HepG2 (cell line): ENCODE results near the gene KMT2E. TPM values are rescaled to one million over a fixed set of nuclear protein-coding genes. Genes with fewer than 3 reads are reported as not detected.

ENCODE experiments used
- ATAC-seq: fragments of 200-7000 bp; cut with Tn5 transposase; 3 replicates; pipeline ENCODE4 v1.9.1; 2020; ENCODE audit warnings: mild to moderate bottlenecking, moderate library complexity
- BruUV-seq: library from RNA; stranded (reverse); fragments of 400-500 nt; replicated peaks from 2 replicates; lab custom pipeline; 2021; lab: Mats Ljungman, UMichigan
- CTCF ChIA-PET: fragments of 300-600 bp; formaldehyde crosslinking; extraction: SDS; loops from one replicate; lab custom pipeline; 2021; ENCODE audit warnings: low total read pairs, inconsistent platforms, low intra/inter-chr PET ratio; lab: Yijun Ruan, JAX
- POLR2A ChIA-PET: fragments of 350-600 bp; sonication (Branson Sonifier 250); formaldehyde crosslinking; loops from one replicate; lab custom pipeline; 2020; ENCODE audit warnings: antibody characterized with exemption, inconsistent platforms; lab: Yijun Ruan, JAX
- DNase-seq: peaks from one replicate; pipeline ENCODE4 v3.0.0-alpha.2; 2015; ENCODE audit warnings: low spot score
- FAIRE-seq: peaks from 3 replicates; lab custom pipeline; 2011; peaks lifted over from hg19 to GRCh38; lab: Jason Lieb, UNC
- H2AFZ ChIP-seq: one replicate; pipeline ENCODE4 v1.6.1; 2011; ENCODE audit warnings: low read length, inconsistent platforms
- H3K27ac ChIP-seq: fragments of 300-600 bp; 3 replicates; pipeline ENCODE4 v1.8.0; 2011; ENCODE audit warnings: mixed run types, mild to moderate bottlenecking, mixed read lengths, low read length, inconsistent platforms; ENCODE audit not compliant: insufficient read depth; ENCODE audit errors: extremely low read length
- H3K27me3 ChIP-seq, 2 experiments: fragments of 200-600 bp in 1 of 2; 2 replicates in 1 of 2; 3 replicates in 1 of 2; pipeline versions ENCODE4 v1.6.0 to v1.8.0; 2011; ENCODE audit warnings: low read length in 2 of 2, mild to moderate bottlenecking in 2 of 2, moderate library complexity in 2 of 2, inconsistent platforms in 1 of 2; ENCODE audit not compliant: insufficient read depth in 2 of 2, control insufficient read depth in 1 of 2
- H3K36me3 ChIP-seq, 2 experiments: fragments of 200-600 bp in 1 of 2; replicated peaks in 1 of 2; 2 replicates in 1 of 2; 3 replicates in 1 of 2; pipeline versions ENCODE4 v1.5.1 to v1.8.0; 2011; ENCODE audit warnings: low read length in 2 of 2, inconsistent platforms in 1 of 2; ENCODE audit not compliant: insufficient read depth in 2 of 2, control insufficient read depth in 1 of 2
- H3K4me1 ChIP-seq: 2 replicates; pipeline ENCODE4 v1.5.1; 2012; ENCODE audit warnings: low read length, inconsistent platforms; ENCODE audit not compliant: insufficient read depth
- H3K4me2 ChIP-seq: 2 replicates; pipeline ENCODE4 v1.6.0; 2011; ENCODE audit warnings: low read depth, low read length, inconsistent platforms
- H3K4me3 ChIP-seq, 3 experiments: fragments of 200-600 bp in 1 of 3; sonication (generic), shearing (Covaris generic) in 1 of 3; replicated peaks in 1 of 3; 2 replicates each; pipeline ENCODE4 v1.5.1; 2011 to 2016; ENCODE audit warnings: low read length in 3 of 3, inconsistent platforms in 2 of 3, low read depth in 2 of 3, mild to moderate bottlenecking in 2 of 3, control low read depth in 1 of 3, mixed read lengths in 1 of 3; ENCODE audit not compliant: insufficient read depth in 1 of 3
- H3K79me2 ChIP-seq: one replicate; pipeline ENCODE4 v1.6.1; 2011; ENCODE audit warnings: low read length, inconsistent platforms; ENCODE audit not compliant: insufficient read depth
- H3K9ac ChIP-seq: 2 replicates; pipeline ENCODE4 v1.6.0; 2011; ENCODE audit warnings: mild to moderate bottlenecking, low read depth, low read length, inconsistent platforms; ENCODE audit not compliant: insufficient read depth
- H3K9me3 ChIP-seq: 2 replicates; pipeline ENCODE4 v1.5.1; 2012; ENCODE audit warnings: mild to moderate bottlenecking, low read length
- H4K20me1 ChIP-seq: 2 replicates; pipeline ENCODE4 v1.6.0; 2011; ENCODE audit warnings: inconsistent platforms, mild to moderate bottlenecking, low read length, moderate library complexity; ENCODE audit not compliant: insufficient read depth
- ARID2 ChIP-seq: sonication (generic); formaldehyde crosslinking; IDR thresholded peaks from 2 replicates; pipeline ENCODE4 v1.8.1; 2022; ENCODE audit warnings: mild to moderate bottlenecking, missing genetic modification reagents, borderline replicate concordance
- ATF7-NPFF ChIP-seq: sonication (generic); formaldehyde crosslinking; IDR thresholded peaks from 2 replicates; pipeline ENCODE4 v1.8.1; 2023; ENCODE audit warnings: mild to moderate bottlenecking, low read depth, missing genetic modification reagents, moderate library complexity
- ERF ChIP-seq: IDR thresholded peaks from 2 replicates; pipeline ENCODE4 v1.6.1; 2018; ENCODE audit warnings: missing biosample characterization, missing genetic modification reagents
- FIP1L1 ChIP-seq: fragments of 200-400 bp; formaldehyde crosslinking; IDR thresholded peaks from 2 replicates; pipeline ENCODE4 v1.6.1; 2018; ENCODE audit warnings: low read depth, mild to moderate bottlenecking, low read length, moderate library complexity, borderline replicate concordance; ENCODE audit not compliant: insufficient read depth
- GMEB2 ChIP-seq: IDR thresholded peaks from 2 replicates; pipeline ENCODE4 v1.6.1; 2016; ENCODE audit warnings: missing biosample characterization, missing genetic modification reagents, low read depth
- KDM3A ChIP-seq: IDR thresholded peaks from 2 replicates; pipeline ENCODE4 v1.6.1; 2018; ENCODE audit warnings: low read depth, missing compliant biosample characterization
- MAFK ChIP-seq, 2 experiments: IDR thresholded peaks in 1 of 2; conservative IDR thresholded peaks in 1 of 2; 2 replicates each; pipeline ENCODE4 v1.6.1; 2011; ENCODE audit warnings: improper control_type of control experiment in 2 of 2, low read length in 2 of 2
- PLRG1 ChIP-seq: fragments of 450-650 bp; conservative IDR thresholded peaks from 2 replicates; pipeline ENCODE4 v1.6.1; 2016
- RBFOX2 ChIP-seq: fragments of 200-400 bp; formaldehyde crosslinking; IDR thresholded peaks from 2 replicates; pipeline ENCODE4 v1.6.1; 2017; ENCODE audit warnings: low read depth, mild to moderate bottlenecking, low read length
- YEATS2 ChIP-seq: sonication (generic); formaldehyde crosslinking; IDR thresholded peaks from 2 replicates; pipeline ENCODE4 v1.4.0; 2020; ENCODE audit warnings: missing genetic modification reagents, borderline replicate concordance
- ZBTB3 ChIP-seq: sonication (generic); formaldehyde crosslinking; IDR thresholded peaks from 2 replicates; pipeline ENCODE4 v1.4.0; 2020; ENCODE audit warnings: low read depth, mild to moderate bottlenecking, moderate library complexity, missing genetic modification reagents, borderline replicate concordance
- ZFP37 ChIP-seq: sonication (generic); formaldehyde crosslinking; IDR thresholded peaks from 2 replicates; pipeline ENCODE4 v1.4.0; 2020; ENCODE audit warnings: missing genetic modification reagents, borderline replicate concordance
- ZNF253 ChIP-seq: sonication (generic); formaldehyde crosslinking; IDR thresholded peaks from 2 replicates; pipeline ENCODE4 v1.8.0; 2022; ENCODE audit warnings: mild to moderate bottlenecking, missing genetic modification reagents, borderline replicate concordance
- ZNF484 ChIP-seq: sonication (generic); formaldehyde crosslinking; IDR thresholded peaks from 2 replicates; pipeline ENCODE4 v1.5.1; 2020; ENCODE audit warnings: mild to moderate bottlenecking, low read depth, missing genetic modification reagents, borderline replicate concordance
- ZNF644 ChIP-seq: IDR thresholded peaks from 2 replicates; pipeline ENCODE4 v1.6.1; 2016; ENCODE audit warnings: low read depth
- WGBS: methylation state at CpG from one replicate; pipeline ENCODE4 v1.1.6; 2017; ENCODE audit warnings: low lambda C conversion rate; 5-methylcytosine and 5-hydroxymethylcytosine counted together
- in situ Hi-C: cut with HindIII; loops from 2 replicates; pipeline ENCODE4 v1.10.0; 2017; ENCODE audit warnings: low pct_unique_long_range_greater_than_20kb; ENCODE audit not compliant: extremely low pct_ligation_motif_present
- intact Hi-C: fragments of 100-400 bp; cut with micrococcal nuclease; formaldehyde crosslinking; loops from one replicate; pipeline ENCODE4 v1.10.0; 2022; ENCODE audit not compliant: unreplicated experiment
- polyA plus RNA-seq, 8 experiments: library from polyadenylated mRNA; depleted of rRNA in 3 of 8; stranded (reverse) in 7 of 8; unstranded in 1 of 8; fragments of >200 nt; fragmentation: Illumina TruSeq in 4 of 8; extraction: Trizol in 4 of 8; gene quantifications; 2 replicates each; pipeline versions ENCODE4 v1.2.1 to v1.2.3, GENCODE V29; 2011 to 2016; ENCODE audit warnings: low read depth in 4 of 8, missing spikeins in 1 of 8, mixed read lengths in 1 of 8; ENCODE audit not compliant: insufficient read depth in 1 of 8
- total RNA-seq, 5 experiments: library from RNA; depleted of rRNA; stranded (reverse); fragments of >200 nt; fragmentation: Illumina TruSeq; extraction: Trizol; gene quantifications; 2 replicates each; pipeline ENCODE4 v1.2.3, GENCODE V29; 2016; ENCODE audit warnings: low read depth in 1 of 5
- TF ChIP-seq, protein P1 (sequence below): sonication (generic); formaldehyde crosslinking; IDR thresholded peaks from 2 replicates; pipeline ENCODE4 v1.5.0; 2020; ENCODE audit warnings: mild to moderate bottlenecking, low read depth, missing genetic modification reagents, borderline replicate concordance
- TF ChIP-seq, protein P2 (sequence below): sonication (generic); formaldehyde crosslinking; IDR thresholded peaks from 2 replicates; pipeline ENCODE4 v1.4.0; 2020; ENCODE audit warnings: missing genetic modification reagents, borderline replicate concordance

The KMT2E gene
- total and polyA plus RNA-seq, 2 of the 13 experiments (the other 11 are each of a cell fraction or from before 2014, with no cell fraction given): 6.3 to 24.4 TPM

- no peak for FAIRE-seq
- no peak overlapping the region for H3K27ac ChIP-seq
- H3K9me3 ChIP-seq: no peaks in the 10 kb centered on the region
- DNase-seq: no peak
- TF ChIP-seq RBFOX2 (no peak), ZNF253 (CRISPR knock-in tag) (no peak), PLRG1 (no peak), ZFP37 (CRISPR knock-in tag) (no peak), GMEB2 (no peak), FIP1L1 (no peak), ZNF484 (CRISPR knock-in tag) (no peak), MAFK (conservative IDR thresholded peaks at IDR 0.05 in 1 of 2, IDR thresholded peaks at IDR 0.05 in 1 of 2; ENCODE audit: low read length in 2 of 2) (no peak), ERF (CRISPR knock-in tag) (no peak), ARID2 (no peak), ZBTB3 (CRISPR knock-in tag) (no peak), ATF7-NPFF (CRISPR knock-in tag) (no peak), YEATS2 (CRISPR knock-in tag) (no peak), ZNF644 (CRISPR knock-in tag) (no peak), KDM3A (CRISPR knock-in tag) (no peak)
- TF ChIP-seq, protein P1, sequence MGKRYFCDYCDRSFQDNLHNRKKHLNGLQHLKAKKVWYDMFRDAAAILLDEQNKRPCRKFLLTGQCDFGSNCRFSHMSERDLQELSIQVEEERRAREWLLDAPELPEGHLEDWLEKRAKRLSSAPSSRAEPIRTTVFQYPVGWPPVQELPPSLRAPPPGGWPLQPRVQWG (CRISPR knock-in tag): no peak
- TF ChIP-seq, protein P2, sequence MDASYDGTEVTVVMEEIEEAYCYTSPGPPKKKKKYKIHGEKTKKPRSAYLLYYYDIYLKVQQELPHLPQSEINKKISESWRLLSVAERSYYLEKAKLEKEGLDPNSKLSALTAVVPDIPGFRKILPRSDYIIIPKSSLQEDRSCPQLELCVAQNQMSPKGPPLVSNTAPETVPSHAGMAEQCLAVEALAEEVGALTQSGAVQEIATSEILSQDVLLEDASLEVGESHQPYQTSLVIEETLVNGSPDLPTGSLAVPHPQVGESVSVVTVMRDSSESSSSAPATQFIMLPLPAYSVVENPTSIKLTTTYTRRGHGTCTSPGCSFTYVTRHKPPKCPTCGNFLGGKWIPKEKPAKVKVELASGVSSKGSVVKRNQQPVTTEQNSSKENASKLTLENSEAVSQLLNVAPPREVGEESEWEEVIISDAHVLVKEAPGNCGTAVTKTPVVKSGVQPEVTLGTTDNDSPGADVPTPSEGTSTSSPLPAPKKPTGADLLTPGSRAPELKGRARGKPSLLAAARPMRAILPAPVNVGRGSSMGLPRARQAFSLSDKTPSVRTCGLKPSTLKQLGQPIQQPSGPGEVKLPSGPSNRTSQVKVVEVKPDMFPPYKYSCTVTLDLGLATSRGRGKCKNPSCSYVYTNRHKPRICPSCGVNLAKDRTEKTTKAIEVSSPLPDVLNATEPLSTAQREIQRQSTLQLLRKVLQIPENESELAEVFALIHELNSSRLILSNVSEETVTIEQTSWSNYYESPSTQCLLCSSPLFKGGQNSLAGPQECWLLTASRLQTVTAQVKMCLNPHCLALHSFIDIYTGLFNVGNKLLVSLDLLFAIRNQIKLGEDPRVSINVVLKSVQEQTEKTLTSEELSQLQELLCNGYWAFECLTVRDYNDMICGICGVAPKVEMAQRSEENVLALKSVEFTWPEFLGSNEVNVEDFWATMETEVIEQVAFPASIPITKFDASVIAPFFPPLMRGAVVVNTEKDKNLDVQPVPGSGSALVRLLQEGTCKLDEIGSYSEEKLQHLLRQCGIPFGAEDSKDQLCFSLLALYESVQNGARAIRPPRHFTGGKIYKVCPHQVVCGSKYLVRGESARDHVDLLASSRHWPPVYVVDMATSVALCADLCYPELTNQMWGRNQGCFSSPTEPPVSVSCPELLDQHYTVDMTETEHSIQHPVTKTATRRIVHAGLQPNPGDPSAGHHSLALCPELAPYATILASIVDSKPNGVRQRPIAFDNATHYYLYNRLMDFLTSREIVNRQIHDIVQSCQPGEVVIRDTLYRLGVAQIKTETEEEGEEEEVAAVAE (CRISPR knock-in tag): no peak
- no peak for ATAC-seq
- CTCF ChIA-PET: no interaction called here
- WGBS: 97% methylated on average over 3 of the region's 3 CpGs
- H3K4me3 ChIP-seq: no peak overlapping the region
- in situ Hi-C loops (no loop called here), intact Hi-C loops (no loop called here)
- H3K79me2 ChIP-seq: peaks cover 41% of the 10 kb centered on the region
- H3K4me1 ChIP-seq: no peaks in the 10 kb centered on the region
- no peak overlapping the region for H3K9ac ChIP-seq
- no TSS peak for BruUV-seq
- H3K27me3 ChIP-seq: no peaks in the 10 kb centered on the region
- no peak overlapping the region for H3K4me2 ChIP-seq
- H2AFZ ChIP-seq: no peak overlapping the region
- POLR2A ChIA-PET: interaction anchor here (1.2 kb wide), 1 partner anchor 48 kb away, joined by 3 read pairs; no protein-coding TSS in a partner anchor
- H4K20me1 ChIP-seq: peaks cover 3% of the 10 kb centered on the region
- peaks cover 5 to 58% of the 10 kb centered on the region in 2 experiments; a peak in 4 of 5 replicates for H3K36me3 ChIP-seq
Observed at GRCh38 chr7:105060923-105061322, 46.9 kb downstream of the KMT2E start.
